ENCODE measurements around the gene COA1.
"Not testable (repeated sequence)": the region's sequence is repeated elsewhere in the genome, so short reads cannot be mapped to it uniquely, and the experiment has no call there.

COA1 gene

GRCh38 chr7:43694399-43694748 lies 34.9 kb downstream of the COA1 start:
- TF ChIP-seq POLR2AphosphoS5 (IDR thresholded peaks at IDR 0.05; ENCODE audit: borderline replicate concordance, low read depth, low read length), result no peak
- no peak for TF ChIP-seq FOXP2 (optimal IDR thresholded peaks at IDR 0.05; ENCODE audit: control extremely low read depth, extremely low read length, insufficient read depth)
- no peak for TF ChIP-seq EZH2 (IDR thresholded peaks at IDR 0.05)

DNA sequence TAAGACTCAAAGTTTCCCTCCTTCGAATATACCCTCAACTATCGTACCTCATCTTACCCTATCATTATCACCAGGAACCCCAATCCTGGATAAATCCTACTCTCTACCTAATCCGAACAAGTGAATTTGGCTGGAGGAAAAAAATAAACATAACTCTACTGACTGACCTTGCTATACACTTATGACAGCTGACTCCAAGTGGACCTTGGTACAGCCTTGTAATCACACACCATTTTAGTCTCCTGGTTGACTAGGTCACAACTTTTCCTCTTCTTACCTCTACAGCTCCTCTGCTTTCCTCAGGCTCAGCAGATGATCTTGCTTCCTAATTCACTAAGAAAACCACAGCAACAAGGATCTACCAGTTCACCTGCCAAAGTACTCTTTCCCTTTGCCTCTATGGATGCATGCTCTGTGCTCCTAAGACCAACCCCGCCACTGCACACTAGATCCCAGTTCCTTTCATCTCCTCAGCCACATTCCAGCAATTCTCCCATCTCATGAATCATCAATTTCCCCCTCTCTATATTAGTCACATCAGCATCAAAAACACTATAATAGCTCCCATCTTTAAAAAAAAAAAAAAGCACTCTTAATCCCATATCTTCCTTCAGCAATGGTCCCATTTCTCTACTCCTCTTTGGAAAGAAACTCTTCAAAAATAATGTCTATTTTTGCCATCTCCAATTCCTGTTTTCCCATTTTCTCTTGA lies 35.5 kb downstream of the COA1 start:
- H3K9me3 ChIP-seq (ENCODE audit: low read depth, low read length), result no peaks in the 10 kb centered on the region; the same call in 1 of the 2 replicates
- H3K36me3 ChIP-seq (ENCODE audit: insufficient read depth, low read length), result 0 out of 2 replicates have a peak, but pooled peaks cover 6% of the 10 kb centered on the region
- no peak for TF ChIP-seq POLR2AphosphoS5 (IDR thresholded peaks at IDR 0.05; ENCODE audit: borderline replicate concordance, low read depth, low read length)
- TF ChIP-seq FOXP2 (optimal IDR thresholded peaks at IDR 0.05; ENCODE audit: control extremely low read depth, extremely low read length, insufficient read depth), result no peak
- no peak for TF ChIP-seq EZH2 (IDR thresholded peaks at IDR 0.05)
- H3K4me3 ChIP-seq, result no peak overlapping the region
- no peak overlapping the region for H3K9ac ChIP-seq (ENCODE audit: insufficient read length)
- H3K27ac ChIP-seq, result no peak overlapping the region
- no peak for DNase-seq (ENCODE audit: low read depth, low spot score)

More at GRCh38 chr7:43694399-43694748, 34.9 kb downstream of the COA1 start:
- Histone ChIP-seq H3K9ac (ENCODE audit: insufficient read length) (no peak overlapping the region), H3K36me3 (ENCODE audit: insufficient read depth, low read length) (0 out of 2 replicates have a peak, but pooled peaks cover 6% of the 10 kb centered on the region), H3K27ac (no peak overlapping the region), H3K4me3 (no peak overlapping the region), H3K9me3 (ENCODE audit: low read depth, low read length) (no peaks in the 10 kb centered on the region; the same call in 1 of the 2 replicates)
- no peak for DNase-seq (ENCODE audit: low read depth, low spot score)

DNA sequence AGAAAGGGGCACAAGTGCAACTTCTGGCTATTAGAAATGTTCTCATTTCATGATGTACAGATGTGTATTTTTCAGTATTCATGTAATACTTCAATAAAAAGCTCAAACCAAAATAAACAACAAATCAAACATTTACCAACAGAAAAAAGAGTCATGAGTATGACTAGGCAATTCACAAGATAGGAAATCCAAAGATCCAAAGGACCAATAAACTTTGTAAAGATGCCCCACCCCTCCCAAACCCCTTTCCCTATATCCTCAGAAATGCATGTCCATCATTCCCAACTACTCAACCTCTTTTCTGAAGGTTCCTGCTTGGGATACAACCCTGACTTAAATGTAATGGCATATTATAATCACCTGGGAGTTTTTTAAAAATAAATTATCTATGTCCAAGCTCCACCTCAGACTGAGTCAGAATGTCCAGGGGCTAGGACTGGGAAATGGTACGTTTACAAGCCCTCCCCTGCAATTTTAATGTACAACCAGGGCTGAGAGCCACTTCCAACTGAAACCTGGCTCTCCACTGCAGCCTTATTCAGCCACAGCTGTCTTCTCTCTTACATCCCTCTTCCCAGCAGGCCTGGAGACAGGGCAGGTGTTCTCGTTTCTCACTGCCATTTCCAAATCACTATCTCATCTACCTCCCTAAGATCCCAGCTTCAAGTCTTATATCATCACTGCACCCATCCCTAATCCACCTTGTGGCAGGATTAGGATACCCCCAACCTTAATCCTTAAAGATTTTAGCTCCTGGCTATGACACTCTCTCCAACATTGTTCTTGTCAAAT lies 36.5 kb downstream of the COA1 start:
- no peak for TF ChIP-seq EZH2 (IDR thresholded peaks at IDR 0.05)
- no peak for TF ChIP-seq POLR2AphosphoS5 (IDR thresholded peaks at IDR 0.05; ENCODE audit: borderline replicate concordance, low read depth, low read length)
- TF ChIP-seq FOXP2 (optimal IDR thresholded peaks at IDR 0.05; ENCODE audit: control extremely low read depth, extremely low read length, insufficient read depth), result no peak
- DNase-seq (ENCODE audit: low read depth, low spot score), result no peak
- H3K27ac ChIP-seq, result no peak overlapping the region
- H3K4me3 ChIP-seq, result no peak overlapping the region
- H3K36me3 ChIP-seq (ENCODE audit: insufficient read depth, low read length), result no peaks in the 10 kb centered on the region
- H3K9ac ChIP-seq (ENCODE audit: insufficient read length), result no peak overlapping the region
- no peaks in the 10 kb centered on the region; the same call in 1 of the 2 replicates for H3K9me3 ChIP-seq (ENCODE audit: low read depth, low read length)

GRCh38 chr7:43691611-43692010 lies 37.7 kb downstream of the COA1 start:
- Histone ChIP-seq H3K9ac (ENCODE audit: insufficient read length) (no peak overlapping the region), H3K4me3 (no peak overlapping the region), H3K27ac (no peak overlapping the region), H3K9me3 (ENCODE audit: low read depth, low read length) (peaks cover 3% of the 10 kb centered on the region; the same call in 1 of the 2 replicates), H3K36me3 (ENCODE audit: insufficient read depth, low read length) (peaks cover 3% of the 10 kb centered on the region)
- DNase-seq (ENCODE audit: low read depth, low spot score), result no peak
- TF ChIP-seq FOXP2 (optimal IDR thresholded peaks at IDR 0.05; ENCODE audit: control extremely low read depth, extremely low read length, insufficient read depth), result no peak
- TF ChIP-seq POLR2AphosphoS5 (IDR thresholded peaks at IDR 0.05; ENCODE audit: borderline replicate concordance, low read depth, low read length), result no peak
- TF ChIP-seq EZH2 (IDR thresholded peaks at IDR 0.05), result no peak

DNA sequence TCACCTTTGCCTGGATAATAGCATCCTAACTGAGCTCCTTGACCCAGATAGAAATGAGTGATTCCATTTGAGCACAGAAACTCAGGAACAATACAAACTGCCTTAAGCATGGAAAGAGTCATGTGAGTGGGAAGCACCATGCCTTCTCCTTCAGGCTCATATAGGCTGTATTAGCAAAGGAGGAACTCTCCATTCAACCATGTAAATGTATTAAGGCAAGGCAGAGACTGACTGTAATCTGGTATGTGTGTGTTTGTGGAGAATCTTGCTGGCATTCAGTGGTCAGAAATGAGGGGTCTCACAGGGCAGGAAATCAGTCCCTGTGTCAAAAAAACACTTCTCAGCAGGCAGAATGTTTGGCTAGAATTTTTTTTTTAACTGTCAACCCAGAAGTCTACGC lies 40.2 kb downstream of the COA1 start:
- H3K36me3 ChIP-seq (ENCODE audit: insufficient read depth, low read length), result peaks cover 6% of the 10 kb centered on the region
- H3K4me3 ChIP-seq, result no peak overlapping the region
- peaks cover 8% of the 10 kb centered on the region; the same call in 1 of the 2 replicates for H3K9me3 ChIP-seq (ENCODE audit: low read depth, low read length)
- TF ChIP-seq POLR2AphosphoS5 (IDR thresholded peaks at IDR 0.05; ENCODE audit: borderline replicate concordance, low read depth, low read length) (no peak), FOXP2 (optimal IDR thresholded peaks at IDR 0.05; ENCODE audit: control extremely low read depth, extremely low read length, insufficient read depth) (no peak), EZH2 (IDR thresholded peaks at IDR 0.05) (no peak)
- H3K9ac ChIP-seq (ENCODE audit: insufficient read length), result no peak overlapping the region
- no peak for DNase-seq (ENCODE audit: low read depth, low spot score)
- no peak overlapping the region for H3K27ac ChIP-seq

GRCh38 chr7:43687866-43688265 lies 41.5 kb downstream of the COA1 start:
- not testable (repeated sequence) for H3K9me3 ChIP-seq (ENCODE audit: low read depth, low read length); H3K27ac ChIP-seq; H3K4me3 ChIP-seq; H3K9ac ChIP-seq (ENCODE audit: insufficient read length); DNase-seq (ENCODE audit: low read depth, low spot score); H3K36me3 ChIP-seq (ENCODE audit: insufficient read depth, low read length)

DNA sequence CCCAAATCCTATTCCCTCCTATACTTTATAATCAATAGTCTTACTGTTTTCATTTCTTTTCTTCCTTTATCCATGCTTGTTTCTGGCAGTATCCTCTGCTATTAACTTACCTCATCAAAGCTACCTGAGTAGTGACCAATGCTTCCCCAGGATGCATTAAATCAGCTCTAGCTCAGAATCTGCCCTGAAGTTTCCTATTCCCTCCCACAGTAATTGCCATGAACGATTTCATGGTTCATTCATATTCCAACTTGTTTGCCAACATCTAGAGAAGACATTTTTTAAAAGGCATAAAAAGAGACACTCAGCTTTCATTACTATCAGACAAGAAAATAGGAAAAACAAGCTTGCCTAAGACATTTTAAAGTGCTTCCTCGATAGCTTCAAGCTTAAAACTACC lies 42.3 kb downstream of the COA1 start:
- TF ChIP-seq EZH2 (IDR thresholded peaks at IDR 0.05), result no peak
- TF ChIP-seq POLR2AphosphoS5 (IDR thresholded peaks at IDR 0.05; ENCODE audit: borderline replicate concordance, low read depth, low read length), result no peak
- no peak for TF ChIP-seq FOXP2 (optimal IDR thresholded peaks at IDR 0.05; ENCODE audit: control extremely low read depth, extremely low read length, insufficient read depth)
- Histone ChIP-seq H3K9ac (ENCODE audit: insufficient read length) (no peak overlapping the region), H3K9me3 (ENCODE audit: low read depth, low read length) (peaks cover 8% of the 10 kb centered on the region; the same call in 1 of the 2 replicates), H3K4me3 (no peak overlapping the region), H3K36me3 (ENCODE audit: insufficient read depth, low read length) (peaks cover 9% of the 10 kb centered on the region), H3K27ac (no peak overlapping the region)
- no peak for DNase-seq (ENCODE audit: low read depth, low spot score)

DNA sequence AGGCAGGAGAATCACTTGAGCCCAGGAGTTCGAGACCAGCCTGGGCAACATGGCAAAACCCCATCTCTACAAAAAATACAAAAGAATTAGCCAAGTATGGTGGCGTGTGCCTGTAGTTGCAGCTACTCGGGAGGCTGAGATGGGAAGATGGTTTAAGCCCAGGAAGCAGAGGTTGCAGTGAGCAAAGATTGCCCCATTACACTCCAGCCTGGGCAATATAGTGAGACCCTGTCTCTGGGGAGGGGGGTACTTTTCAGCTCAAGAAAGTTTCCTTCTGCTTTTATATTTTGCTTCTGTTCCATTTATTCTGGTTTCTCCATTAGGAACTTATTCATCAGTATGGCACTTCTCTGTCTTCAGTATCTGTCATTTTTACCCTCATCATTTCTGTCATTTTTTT lies 48.6 kb downstream of the COA1 start:
- Histone ChIP-seq H3K27ac (no peak overlapping the region), H3K9ac (ENCODE audit: insufficient read length) (no peak overlapping the region), H3K4me3 (no peak overlapping the region), H3K36me3 (ENCODE audit: insufficient read depth, low read length) (peaks cover 6% of the 10 kb centered on the region; the same call in 1 of the 2 replicates), H3K9me3 (ENCODE audit: low read depth, low read length) (peaks cover 4% of the 10 kb centered on the region; the same call in 1 of the 2 replicates)
- TF ChIP-seq FOXP2 (optimal IDR thresholded peaks at IDR 0.05; ENCODE audit: control extremely low read depth, extremely low read length, insufficient read depth) (no peak), EZH2 (IDR thresholded peaks at IDR 0.05) (no peak), POLR2AphosphoS5 (IDR thresholded peaks at IDR 0.05; ENCODE audit: borderline replicate concordance, low read depth, low read length) (no peak)
- DNase-seq (ENCODE audit: low read depth, low spot score), result no peak

Measured in SK-N-MC (cell line).